AG04450 (cell line): ENCODE data around the gene AUTS2. TPM values are rescaled to one million over a fixed set of nuclear protein-coding genes. Genes with fewer than 3 reads are reported as not detected.

Experiments used
- CTCF ChIA-PET: fragments of 300-600, 350-600 bp; formaldehyde crosslinking; extraction: SDS; loops from one replicate; lab custom pipeline; 2022; ENCODE audit warnings: antibody characterized with exemption, inconsistent platforms; lab: Charles Lee
- POLR2A ChIA-PET: fragments of 350-600 bp; formaldehyde crosslinking; extraction: SDS; loops from one replicate; lab custom pipeline; 2021; ENCODE audit warnings: antibody characterized with exemption, inconsistent platforms; lab: Yijun Ruan, JAX
- DNase-seq: peaks from one replicate; pipeline ENCODE4 v3.0.0-alpha.2; 2011; ENCODE audit warnings: low read depth, low spot score
- H3K27ac ChIP-seq: one replicate; pipeline ENCODE4 v1.5.1; 2012; ENCODE audit warnings: low read depth, low read length, control low read depth
- H3K27me3 ChIP-seq: one replicate; pipeline ENCODE4 v1.6.0; 2012; ENCODE audit warnings: low read length; ENCODE audit not compliant: control insufficient read depth, insufficient read depth
- H3K4me3 ChIP-seq: 2 replicates; pipeline ENCODE4 v1.5.1; 2011; ENCODE audit warnings: mild to moderate bottlenecking, low read depth, low read length, control low read depth
- H3K9me3 ChIP-seq: 2 replicates; pipeline ENCODE4 v1.5.1; 2012; ENCODE audit warnings: low read length; ENCODE audit not compliant: control insufficient read depth, insufficient read depth
- CTCF ChIP-seq: IDR thresholded peaks from 2 replicates; pipeline ENCODE4 v1.5.1; 2011; ENCODE audit warnings: low read depth, low read length, control low read depth, inconsistent platforms
- polyA plus RNA-seq: library from polyadenylated mRNA; depleted of rRNA; stranded (reverse); fragments of >200 nt; gene quantifications from 2 replicates; pipeline ENCODE4 v1.2.3, GENCODE V29; 2011

The AUTS2 gene
- polyA plus RNA-seq, 1 experiment = 1.5 TPM

GRCh38 chr7:70285187-70285586 lies 686.9 kb downstream of the AUTS2 start:
- CTCF ChIA-PET = no interaction called here
- no peak for DNase-seq

GRCh38 chr7:70285854-70286253 lies 687.6 kb downstream of the AUTS2 start:
- H3K27ac ChIP-seq = no peak overlapping the region
- no peaks in the 10 kb centered on the region for H3K9me3 ChIP-seq
- no peak overlapping the region for H3K4me3 ChIP-seq
- POLR2A ChIA-PET = no interaction called here
- no peak for TF ChIP-seq CTCF
- H3K27me3 ChIP-seq = no peaks in the 10 kb centered on the region
- no peak for DNase-seq
- CTCF ChIA-PET = no interaction called here

More at GRCh38 chr7:70285187-70285586, 686.9 kb downstream of the AUTS2 start:
- no peaks in the 10 kb centered on the region for H3K9me3 ChIP-seq
- TF ChIP-seq CTCF = no peak
- H3K27ac ChIP-seq = no peak overlapping the region
- H3K27me3 ChIP-seq = no peaks in the 10 kb centered on the region
- no peak overlapping the region for H3K4me3 ChIP-seq
- POLR2A ChIA-PET = no interaction called here

GRCh38 chr7:70288781-70289456 lies 690.6 kb downstream of the AUTS2 start:
- no peak overlapping the region for H3K4me3 ChIP-seq
- CTCF ChIA-PET = no interaction called here
- POLR2A ChIA-PET = no interaction called here

DNA sequence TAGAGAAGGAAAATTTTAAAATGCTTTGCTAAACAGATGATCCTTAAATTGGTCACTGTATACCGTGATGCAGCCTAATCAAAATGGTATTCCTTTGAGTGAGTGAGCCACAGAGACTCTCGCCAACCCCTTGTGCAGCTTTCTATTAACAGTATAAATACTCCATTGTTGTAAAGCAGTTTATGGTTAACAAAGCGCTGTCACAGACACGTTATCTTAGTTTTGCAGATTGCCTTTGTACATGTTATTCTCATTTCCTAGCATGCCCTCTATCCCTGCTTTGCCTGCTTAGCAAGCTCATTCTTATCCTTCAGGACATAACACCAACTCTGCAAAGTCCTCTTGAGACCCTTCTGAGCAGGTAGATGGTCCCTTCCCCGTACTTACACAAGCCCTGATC lies 694.4 kb downstream of the AUTS2 start:
- Histone ChIP-seq H3K4me3 (no peak overlapping the region), H3K27ac (no peak overlapping the region), H3K9me3 (no peaks in the 10 kb centered on the region), H3K27me3 (no peaks in the 10 kb centered on the region)
- no peak for DNase-seq
- TF ChIP-seq CTCF = no peak
- ChIA-PET CTCF (no interaction called here), POLR2A (no interaction called here)

More at GRCh38 chr7:70288781-70289456, 690.6 kb downstream of the AUTS2 start:
- Histone ChIP-seq H3K27ac (no peak overlapping the region), H3K9me3 (no peaks in the 10 kb centered on the region), H3K27me3 (no peaks in the 10 kb centered on the region)
- no peak for TF ChIP-seq CTCF
- no peak for DNase-seq

- POLR2A ChIA-PET = no interaction called here
- CTCF ChIA-PET = no interaction called here
- TF ChIP-seq CTCF = no peak
- no peak for DNase-seq
- H3K27ac ChIP-seq = no peak overlapping the region
- no peaks in the 10 kb centered on the region for H3K9me3 ChIP-seq
- H3K4me3 ChIP-seq = no peak overlapping the region
- H3K27me3 ChIP-seq = no peaks in the 10 kb centered on the region
Observed at GRCh38 chr7:70294211-70294911, 696.1 kb downstream of the AUTS2 start.
